ENCODE data around the gene ELMOD3.

- TF ChIP-seq, protein P1, sequence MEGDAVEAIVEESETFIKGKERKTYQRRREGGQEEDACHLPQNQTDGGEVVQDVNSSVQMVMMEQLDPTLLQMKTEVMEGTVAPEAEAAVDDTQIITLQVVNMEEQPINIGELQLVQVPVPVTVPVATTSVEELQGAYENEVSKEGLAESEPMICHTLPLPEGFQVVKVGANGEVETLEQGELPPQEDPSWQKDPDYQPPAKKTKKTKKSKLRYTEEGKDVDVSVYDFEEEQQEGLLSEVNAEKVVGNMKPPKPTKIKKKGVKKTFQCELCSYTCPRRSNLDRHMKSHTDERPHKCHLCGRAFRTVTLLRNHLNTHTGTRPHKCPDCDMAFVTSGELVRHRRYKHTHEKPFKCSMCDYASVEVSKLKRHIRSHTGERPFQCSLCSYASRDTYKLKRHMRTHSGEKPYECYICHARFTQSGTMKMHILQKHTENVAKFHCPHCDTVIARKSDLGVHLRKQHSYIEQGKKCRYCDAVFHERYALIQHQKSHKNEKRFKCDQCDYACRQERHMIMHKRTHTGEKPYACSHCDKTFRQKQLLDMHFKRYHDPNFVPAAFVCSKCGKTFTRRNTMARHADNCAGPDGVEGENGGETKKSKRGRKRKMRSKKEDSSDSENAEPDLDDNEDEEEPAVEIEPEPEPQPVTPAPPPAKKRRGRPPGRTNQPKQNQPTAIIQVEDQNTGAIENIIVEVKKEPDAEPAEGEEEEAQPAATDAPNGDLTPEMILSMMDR (IDR thresholded peaks at IDR 0.05 in 8 of 11, conservative IDR thresholded peaks at IDR 0.05 in 3 of 11): no peak
- TF ChIP-seq POLR2A (IDR thresholded peaks at IDR 0.05): no peak
Observed at GRCh38 chr2:85394976-85395375, 40.4 kb downstream of the ELMOD3 start.
